HG03575 (cell line): ENCODE data around the gene GLIS1.

ENCODE experiments used
- ATAC-seq: cut with Tn5 transposase; IDR thresholded peaks from one replicate; pipeline ENCODE4 v1.9.1; 2021; ENCODE audit not compliant: unreplicated experiment, insufficient number of reproducible peaks, low FRiP score; ENCODE audit errors: extremely low read depth

Gene GLIS1

DNA sequence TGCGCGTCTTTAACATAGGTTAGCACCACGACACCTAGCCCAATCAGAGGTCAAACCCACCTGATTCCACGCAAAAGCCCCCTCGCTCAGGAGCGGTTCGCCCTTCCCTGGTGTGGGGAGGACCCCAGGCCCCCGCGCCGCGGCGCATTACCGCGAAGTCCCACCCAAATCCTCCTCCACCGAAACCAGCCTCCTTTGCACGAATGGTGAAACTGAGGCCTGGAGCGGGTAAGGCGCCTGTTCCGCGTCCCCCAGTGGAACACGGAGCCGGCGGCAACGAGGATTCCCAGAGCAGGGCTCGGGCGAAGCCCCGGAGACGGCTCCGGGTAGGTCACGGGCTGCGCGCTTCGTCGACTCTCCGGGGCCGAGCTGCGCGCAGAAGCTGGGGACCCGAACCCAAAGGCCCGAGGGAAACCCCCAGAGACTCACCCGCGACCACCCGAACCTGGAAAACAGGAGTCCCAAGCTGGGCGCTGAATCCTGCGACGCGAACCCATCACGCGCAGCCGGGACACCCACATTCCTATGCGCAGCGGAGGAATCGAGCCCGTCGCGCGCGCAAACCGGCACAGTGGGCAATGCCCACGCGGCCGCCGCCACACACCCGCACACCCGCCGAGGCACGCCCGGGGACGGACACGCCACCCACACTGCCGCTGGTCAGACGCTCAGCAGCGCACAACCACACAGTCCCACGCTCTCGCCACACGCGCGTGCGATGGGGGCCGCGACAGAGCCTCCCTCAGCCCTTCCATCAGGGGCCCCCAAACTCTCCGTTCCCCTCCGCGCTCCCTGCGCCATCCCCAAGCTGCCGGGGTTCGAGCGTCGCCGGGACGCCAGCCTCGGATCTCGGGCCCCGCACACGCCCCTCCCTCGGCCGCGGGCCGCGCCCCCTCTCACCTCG is 507 bp downstream of the GLIS1 start:
- no peak for ATAC-seq

DNA sequence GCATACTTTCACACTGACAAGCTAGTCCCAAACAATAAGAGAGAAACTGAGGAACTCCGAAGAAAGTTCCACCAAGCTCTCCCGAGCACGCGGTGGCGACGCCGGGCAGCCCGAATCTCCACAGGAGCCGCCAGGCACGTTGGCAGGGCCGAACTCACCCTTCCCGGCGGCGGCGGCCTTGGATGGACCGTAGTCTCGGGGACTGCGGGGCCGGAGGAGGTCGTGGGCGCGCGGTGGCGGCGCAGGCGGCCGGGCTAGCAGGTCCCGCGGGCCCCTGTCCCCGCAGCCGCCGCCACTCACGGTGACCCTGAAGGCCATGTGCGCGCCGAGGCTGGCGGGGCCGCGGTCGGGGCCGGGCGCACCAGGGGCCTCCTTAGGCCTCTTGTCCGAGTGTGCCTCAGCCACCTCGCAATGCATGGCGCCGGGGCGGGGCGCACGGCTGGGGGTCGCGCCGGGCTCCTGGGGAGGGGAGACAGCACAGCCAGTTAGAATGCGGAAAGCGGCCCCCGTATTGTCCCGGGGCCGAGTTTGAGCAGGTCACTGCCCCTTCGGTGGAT is 1.2 kb downstream of the GLIS1 start:
- no peak for ATAC-seq

DNA sequence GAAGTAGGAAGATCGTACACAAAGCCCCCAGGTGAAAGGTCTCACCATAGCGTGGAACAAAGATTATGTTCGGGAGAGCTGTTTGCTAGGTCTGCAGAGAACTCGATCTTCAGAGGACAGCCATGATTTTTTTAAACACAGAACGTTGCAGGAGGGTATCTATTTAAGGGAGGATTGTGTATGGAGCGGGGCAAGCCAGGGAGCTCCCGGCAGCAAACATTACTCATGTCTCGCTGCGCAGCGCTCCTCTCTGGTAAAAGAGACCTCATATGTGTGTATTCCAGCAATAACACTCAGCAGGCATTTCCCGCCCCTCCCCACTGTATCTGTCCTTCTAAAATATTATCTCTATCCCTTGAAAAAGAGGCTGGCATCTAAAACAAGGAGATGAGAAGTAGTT is 2.7 kb downstream of the GLIS1 start:
- ATAC-seq = no peak

DNA sequence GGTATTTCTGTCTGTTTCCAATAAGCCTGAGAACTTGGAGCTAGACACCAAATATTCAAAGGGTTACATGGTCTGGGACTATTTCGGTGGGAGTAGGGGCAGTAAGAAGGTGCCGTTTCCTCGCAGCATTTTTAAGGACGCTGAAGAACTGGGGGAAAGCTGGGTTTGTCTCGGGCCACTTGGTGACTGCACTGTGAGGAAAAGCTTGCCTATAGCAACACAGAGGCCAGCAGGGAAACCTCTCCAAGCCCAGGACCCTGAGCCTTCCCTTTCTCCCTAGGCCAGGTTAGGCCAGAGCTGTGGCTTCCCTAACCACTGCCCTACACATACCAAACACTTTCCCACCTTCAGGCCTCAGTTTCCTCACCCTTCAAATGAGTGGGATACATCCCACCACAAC is 3.3 kb downstream of the GLIS1 start:
- ATAC-seq = no peak

DNA sequence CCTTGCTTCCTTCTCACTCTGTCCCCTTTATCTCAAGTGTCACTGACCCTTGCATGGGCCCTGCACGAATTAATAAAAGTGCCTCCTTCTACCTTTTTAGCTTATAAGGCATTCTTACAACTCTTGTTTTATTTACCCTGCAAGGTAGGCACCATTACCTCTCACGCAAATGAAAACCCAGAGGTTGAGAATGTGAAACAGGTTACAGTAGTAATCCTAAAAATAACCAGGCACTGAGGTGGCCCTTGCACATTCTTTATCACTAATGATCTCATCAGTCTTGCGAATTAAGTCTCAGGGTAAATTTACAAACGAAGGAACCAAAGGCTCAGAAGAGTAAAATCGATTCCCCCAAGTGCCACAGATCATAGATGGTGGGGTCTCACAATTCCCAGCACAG is 3.7 kb downstream of the GLIS1 start:
- ATAC-seq = no peak

DNA sequence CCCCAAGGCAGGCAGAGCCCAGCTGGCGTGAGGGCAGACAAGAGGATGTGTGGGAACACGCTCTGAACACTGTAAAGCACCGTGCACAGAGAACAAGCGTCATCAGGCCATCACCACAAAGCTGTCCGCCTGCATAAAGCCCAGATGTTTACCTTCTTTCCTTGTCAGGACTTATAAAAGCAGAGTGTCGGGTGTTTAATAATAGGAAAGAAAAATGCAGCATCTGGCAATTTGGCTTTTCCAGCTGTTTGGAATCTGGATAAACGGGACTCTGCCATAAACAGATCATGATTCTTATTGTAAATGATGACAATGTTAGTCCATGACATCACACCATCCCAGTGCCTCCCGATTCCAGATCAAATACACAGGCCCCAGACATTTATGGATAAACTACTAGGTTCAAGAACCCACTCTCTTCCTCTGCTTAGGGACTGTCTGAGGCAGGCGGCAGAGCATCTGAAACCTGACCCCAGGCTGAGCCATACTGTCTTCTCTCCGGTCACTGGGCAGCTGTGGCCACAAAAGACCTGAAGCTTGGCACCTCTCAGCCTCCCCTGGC is 4.2 kb downstream of the GLIS1 start:
- no peak for ATAC-seq

DNA sequence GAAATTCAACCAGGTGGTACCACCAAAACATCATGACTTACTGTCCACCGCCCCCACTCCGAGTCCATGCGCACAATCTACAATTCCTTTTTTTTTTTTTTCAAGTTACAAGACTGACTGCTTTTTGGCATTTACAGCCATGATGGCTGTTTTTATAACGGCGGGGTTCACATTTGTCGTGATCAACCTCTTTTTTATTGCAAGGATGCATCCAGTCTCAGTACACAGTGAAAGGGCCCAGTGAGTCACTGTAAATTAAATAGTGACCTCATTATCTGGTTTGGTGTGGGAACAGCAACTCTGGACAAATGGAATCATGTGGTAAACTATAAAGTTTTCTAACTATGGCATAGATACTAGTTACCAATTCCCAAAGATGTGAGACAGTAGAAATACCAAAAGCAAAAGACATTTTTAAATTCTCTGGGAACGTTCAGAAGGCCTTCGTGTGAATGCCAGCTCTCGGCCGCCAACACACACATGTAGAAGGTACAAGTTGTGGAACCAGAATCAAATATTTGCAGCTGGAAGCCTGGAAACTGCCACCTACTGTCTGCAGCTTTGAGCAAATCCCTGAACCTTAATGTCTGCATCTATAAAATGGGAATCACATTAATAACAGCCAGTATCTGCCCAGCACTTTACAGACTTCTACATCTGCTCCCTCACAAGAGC is 4.9 kb downstream of the GLIS1 start:
- no peak for ATAC-seq

DNA sequence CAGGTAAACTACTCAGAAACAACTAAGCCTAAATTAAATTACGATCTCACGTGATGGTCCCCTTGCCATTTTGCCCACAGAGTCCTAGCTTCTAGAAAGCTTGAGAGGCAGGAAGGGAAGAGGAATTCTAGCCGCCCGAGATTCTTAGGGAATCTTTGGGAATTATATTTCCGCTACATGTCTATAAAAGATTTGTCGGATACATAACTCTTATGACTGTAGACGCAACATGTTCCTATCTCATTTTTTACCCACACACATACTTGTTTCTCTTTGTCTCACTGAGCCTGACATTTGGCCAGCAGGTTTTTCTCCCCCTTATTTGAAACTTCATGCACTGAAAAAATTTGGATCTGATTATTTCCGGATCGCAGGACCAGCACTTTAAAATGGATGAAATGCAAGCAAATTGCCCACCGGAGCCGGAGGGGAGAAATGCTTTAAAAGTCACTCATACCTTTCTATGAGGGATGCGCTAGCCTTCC is 5.5 kb downstream of the GLIS1 start:
- no peak for ATAC-seq

DNA sequence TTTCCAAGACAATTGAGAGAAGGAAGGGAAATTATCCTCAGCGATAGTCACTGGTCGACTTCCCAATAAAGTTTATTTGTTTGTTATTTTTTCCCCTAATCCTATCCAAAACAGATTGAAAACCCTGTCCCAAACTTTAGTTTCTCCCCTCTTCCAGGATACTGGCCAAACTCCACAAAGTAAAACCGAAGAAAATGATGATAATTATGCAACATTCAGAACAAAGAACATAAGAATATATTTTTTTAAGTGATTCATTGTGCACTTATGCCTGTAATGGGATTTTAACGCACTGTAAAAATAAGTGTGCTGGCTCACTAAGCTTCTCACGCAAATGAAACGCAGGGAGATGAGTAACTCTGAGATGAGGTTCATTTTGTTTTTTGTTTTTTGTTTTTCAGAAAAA is 6.0 kb downstream of the GLIS1 start:
- no peak for ATAC-seq

DNA sequence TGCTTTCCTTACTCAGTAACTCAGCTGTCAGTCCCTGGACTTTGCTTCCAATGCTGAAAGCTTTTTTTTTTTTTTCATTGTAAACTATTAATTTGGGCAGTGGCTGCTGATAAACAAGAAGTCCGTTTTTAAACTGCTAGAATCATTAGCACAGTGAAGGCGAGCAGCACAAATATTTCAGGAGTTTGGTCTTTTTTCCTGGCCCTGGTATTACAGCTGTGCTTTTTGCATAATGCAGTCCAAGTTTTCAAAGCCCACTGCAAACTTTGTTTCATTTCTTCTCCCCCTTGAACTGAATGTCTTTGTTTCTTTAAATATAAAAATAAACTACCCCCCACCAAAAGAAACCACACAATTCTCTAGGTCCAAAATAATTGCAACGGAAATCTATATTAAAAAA is 6.6 kb downstream of the GLIS1 start:
- no peak for ATAC-seq

DNA sequence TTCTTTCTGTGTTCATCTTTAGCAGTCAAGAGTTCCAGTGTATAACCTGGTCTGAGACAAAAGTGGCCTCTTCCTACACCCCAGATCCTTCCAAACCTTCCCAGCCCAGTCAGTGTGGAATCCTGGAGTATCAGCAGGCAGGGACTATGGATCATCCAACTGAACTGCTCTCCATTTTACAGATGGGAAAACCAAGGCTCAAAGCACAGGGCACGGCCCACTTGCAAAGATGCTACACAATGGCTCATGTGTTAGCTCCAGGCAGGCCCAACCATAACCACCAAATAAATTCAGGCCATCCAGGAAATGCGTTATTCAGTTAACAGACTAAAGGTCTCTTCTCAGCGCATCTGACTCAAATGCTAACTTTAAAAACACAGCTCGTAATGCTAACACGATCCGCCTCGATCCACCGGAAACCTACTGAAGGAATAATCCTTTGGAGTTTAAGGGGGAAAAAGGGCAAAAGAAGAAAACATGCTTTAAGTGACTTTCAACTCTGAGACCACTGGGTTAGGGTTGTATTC is 7.1 kb downstream of the GLIS1 start:
- ATAC-seq = no peak

DNA sequence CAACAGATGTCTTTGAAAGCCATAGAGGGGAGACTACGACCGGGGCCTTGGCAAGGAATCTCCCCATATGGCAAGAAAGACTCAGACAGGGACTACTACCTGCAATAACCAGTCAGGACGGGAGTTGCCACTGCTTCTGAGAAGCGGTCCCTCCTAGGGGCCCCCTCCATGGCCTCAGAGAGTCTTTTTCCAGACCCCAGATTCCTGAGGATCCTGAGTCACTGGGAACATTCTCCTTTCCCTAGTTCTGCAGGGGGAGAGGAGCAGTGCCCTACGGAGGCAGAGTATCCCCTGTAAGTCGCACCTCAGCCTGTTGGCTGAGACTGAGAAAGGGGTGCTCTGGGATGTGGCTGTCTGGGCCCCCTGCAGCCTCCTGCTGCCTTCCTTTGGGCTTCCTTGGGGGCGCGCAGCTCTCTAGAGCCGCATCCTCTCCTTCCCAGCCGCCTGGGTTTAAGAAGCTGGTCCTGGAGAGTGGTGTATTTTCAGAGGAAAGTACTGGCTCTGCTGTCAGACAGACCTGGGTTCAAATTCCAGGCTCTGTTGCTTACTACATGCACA is 7.8 kb downstream of the GLIS1 start:
- ATAC-seq = no peak

DNA sequence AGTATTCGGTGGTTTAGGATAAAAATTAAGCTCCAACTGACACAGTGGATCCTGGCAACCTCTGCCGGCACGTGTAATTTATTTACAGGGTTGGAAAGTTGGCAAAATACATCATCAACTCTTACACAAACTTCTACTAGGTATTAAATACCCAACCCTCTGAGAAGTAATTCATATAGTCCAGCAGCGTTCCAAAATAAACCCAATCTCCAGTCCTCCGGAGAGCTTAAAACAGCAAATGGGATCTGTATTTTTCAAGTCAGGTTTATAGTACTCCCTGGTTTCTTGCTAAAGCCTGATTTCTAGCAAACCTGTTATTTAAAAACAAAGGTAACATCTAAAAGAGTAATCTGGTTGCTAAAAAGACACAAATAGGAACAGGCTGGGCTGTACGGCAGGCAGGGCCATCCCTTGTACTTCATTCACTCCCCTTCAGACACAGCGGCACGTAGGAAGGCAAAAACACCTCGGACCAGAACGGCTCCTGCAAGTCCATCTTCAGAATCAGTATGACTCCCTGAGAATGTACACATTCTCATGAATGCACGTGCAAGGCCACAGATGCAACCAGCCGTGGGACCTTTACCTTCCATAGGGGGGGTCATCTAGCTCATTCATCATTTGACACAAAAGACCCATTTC is 8.6 kb downstream of the GLIS1 start:
- ATAC-seq = no peak

DNA sequence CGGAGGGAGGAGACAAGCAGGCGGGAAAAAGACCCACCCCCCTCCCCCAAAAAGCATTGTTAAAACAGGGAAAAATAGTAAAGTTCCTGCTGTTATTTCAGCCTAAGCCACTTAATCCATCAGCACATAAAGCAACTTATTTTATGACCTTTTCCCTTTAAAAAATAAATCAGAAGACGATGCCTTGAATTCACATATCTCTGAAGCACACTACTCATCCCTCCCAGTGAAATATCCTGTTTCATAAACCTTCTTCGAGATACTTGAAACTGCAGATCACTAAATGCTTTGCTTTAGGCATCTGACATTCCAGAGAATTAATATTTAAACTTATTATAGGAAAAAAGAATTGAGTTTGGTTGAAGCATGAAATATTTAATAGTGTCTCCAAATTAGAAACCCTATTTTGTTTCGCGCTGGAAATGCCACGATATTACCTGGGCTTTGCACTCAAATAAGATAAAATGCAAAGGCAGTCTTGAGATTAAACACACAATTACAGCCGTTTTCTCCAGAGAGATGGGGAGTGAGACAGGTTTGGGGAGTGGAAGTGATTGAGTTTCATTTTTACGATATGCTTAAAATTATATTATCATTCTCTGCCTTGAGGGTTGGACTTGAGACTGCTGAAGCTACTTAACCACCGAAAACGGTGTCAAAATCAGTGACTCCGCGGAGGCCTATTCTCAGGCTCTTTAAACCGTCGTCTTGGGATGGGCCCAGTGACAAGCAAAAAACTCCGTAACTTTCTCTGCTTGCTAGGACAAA is 9.3 kb downstream of the GLIS1 start:
- ATAC-seq = no peak

DNA sequence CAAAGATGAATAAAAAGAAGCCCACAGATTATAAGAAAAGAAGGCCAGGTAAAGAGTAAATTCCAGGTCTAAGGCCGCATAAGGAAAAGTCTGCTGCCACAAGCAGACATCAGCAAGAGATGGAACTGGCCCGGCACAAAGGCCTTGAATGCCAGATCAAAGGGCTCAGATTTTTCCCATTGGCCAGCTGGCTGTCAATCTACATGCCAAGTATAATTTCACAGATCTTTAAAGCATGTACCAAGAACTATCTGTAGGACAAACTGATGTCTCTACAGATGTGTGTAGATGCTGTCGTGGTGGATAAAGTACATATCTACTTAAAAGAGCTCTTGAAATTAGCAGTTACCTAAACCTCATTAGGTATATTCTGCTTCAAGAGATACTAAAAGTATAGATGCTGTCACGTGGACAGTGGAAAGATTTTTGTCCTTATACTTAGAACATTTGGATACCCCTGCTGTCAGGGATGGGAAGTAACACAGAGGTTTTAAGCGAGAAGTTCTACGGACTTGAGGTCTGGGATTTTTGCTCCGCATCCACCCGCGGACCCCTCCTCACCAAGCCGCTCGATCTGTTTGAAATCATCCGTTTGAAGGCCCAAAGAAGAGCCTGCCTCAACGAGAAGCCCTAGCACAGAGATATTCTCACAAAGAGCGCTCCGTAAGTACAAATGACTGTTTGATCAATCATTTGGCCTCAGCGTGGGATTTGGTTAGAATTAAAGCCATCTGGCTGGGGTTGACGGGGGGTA is 10.1 kb downstream of the GLIS1 start:
- ATAC-seq = no peak

DNA sequence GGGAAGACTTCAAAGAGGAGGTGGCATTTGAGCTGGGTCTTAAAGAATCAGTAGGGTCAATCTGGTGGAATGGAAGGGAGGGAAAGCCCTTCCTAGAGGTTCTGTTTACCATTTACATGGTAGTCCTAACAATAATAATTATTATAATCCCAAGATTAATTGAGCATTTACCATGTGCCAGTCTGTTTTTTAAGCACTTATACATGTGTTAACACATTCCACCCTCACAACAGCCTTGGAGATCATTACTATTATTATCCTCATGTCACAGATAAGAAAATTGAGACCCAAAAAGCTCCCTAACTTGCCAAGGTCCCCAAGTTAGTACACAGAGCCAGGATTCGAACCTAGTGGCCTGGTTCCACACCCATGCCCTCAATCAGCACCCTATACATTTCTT is 10.8 kb downstream of the GLIS1 start:
- no peak for ATAC-seq

DNA sequence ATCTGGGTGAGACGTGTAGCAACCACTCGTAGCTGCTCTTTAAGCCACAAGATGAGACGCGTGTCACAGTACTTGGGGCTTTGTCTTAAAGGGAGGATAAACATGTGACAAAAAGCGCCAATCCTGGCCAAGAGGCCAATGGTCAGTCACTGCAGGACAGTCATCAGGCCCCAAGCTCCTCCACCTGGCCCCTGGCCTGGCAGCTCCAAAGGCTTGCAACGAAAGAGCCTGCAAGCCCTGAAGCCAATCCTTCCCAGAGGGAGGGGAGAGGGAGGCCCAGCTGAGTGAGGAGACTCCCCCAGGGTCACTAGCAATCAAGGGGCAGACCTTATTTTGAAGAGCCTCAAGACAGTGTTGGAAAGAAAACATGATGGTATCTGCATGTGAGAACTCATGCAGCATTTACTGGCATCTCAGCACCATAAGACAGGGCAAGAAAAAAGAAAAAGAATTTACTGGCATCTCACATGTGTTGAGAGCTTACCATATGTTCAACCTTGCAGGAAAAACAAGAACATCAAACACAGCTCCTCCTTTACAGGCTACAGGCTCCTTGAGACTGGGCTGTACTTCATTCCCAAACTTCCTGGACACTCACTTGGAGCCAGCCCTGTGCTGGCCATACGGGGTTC is 11.4 kb downstream of the GLIS1 start:
- no peak for ATAC-seq
